ENCODE data around the gene AKT1. TPM values are rescaled to one million over a fixed set of nuclear protein-coding genes. Genes with fewer than 3 reads are reported as not detected.

Gene AKT1
- total RNA-seq, 1 experiment from 2014 or later = 83.3 TPM

DNA sequence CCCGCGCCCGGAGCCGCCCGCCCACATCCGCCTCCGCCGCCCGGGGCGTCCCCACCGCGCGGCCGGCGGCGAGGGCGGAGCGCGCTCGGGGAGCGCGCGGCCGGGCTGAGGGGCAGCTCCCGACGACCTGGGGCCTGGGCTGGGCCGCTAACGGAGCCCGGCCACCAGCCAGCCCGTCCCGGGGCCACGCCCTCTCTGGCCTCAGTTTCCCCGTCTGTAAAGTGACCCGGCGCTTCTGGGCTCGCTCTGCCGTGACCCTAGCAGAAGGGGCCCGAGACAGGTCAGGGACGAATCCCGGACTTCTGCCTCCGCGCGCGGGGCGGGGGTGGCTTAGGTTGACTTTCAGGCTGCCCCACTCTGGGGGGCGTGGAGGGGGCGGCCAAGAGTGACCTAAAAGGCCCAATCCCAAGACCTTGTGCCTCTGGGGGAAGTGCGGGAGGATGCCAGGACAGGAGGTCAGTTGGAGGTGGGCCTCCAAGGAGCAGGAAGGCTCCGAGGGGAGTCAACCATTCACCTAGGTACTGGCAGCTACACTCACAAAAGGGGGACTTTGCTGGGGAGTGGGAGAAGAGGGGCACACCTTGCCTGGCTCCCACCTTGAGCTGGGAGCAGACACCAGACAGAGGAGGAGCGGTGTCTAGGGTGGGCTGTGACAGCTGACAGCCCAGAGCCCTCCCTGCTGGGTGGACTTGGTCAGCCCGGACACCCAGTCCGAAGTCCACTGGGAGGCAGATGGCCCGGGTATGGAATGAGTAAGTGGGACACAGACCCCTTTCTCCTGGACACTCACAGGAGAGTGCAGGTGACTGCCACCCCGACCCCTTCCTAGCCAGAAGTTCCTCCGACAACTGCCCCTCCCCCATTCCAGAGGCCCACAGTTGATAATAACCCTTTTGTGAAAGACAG is 486 bp upstream of the AKT1 start:
- TF ChIP-seq, protein P1, sequence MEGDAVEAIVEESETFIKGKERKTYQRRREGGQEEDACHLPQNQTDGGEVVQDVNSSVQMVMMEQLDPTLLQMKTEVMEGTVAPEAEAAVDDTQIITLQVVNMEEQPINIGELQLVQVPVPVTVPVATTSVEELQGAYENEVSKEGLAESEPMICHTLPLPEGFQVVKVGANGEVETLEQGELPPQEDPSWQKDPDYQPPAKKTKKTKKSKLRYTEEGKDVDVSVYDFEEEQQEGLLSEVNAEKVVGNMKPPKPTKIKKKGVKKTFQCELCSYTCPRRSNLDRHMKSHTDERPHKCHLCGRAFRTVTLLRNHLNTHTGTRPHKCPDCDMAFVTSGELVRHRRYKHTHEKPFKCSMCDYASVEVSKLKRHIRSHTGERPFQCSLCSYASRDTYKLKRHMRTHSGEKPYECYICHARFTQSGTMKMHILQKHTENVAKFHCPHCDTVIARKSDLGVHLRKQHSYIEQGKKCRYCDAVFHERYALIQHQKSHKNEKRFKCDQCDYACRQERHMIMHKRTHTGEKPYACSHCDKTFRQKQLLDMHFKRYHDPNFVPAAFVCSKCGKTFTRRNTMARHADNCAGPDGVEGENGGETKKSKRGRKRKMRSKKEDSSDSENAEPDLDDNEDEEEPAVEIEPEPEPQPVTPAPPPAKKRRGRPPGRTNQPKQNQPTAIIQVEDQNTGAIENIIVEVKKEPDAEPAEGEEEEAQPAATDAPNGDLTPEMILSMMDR (IDR thresholded peaks at IDR 0.05; ENCODE audit: unreplicated experiment) = no peak
- peaks cover 32% of the 10 kb centered on the region for H3K4me1 Mint-ChIP-seq (ENCODE audit: insufficient read depth, unreplicated experiment)
- POLR2A ChIA-PET = interaction anchor here (0.5 to 2.0 kb wide), 8 partner anchors 22 to 107 kb away, joined by 3 to 10 read pairs (median 3); partner anchors contain the start of genes CEP170B and SIVA1
- no TSS peak for BruUV-seq (replicated peaks)
- DNase-seq (ENCODE audit: unreplicated experiment) = peak; percentile 48
- no peaks in the 10 kb centered on the region for H3K36me3 Mint-ChIP-seq (ENCODE audit: insufficient read depth, unreplicated experiment)
- no peaks in the 10 kb centered on the region for H3K27me3 Mint-ChIP-seq (ENCODE audit: insufficient read depth, unreplicated experiment)
- H3K4me3 Mint-ChIP-seq (ENCODE audit: unreplicated experiment) = peak overlapping the region; percentile 85
- no peaks in the 10 kb centered on the region for H3K9me3 Mint-ChIP-seq (ENCODE audit: unreplicated experiment)
- no peak overlapping the region for H3K27ac Mint-ChIP-seq (ENCODE audit: low read depth, unreplicated experiment)
- intact Hi-C loops (cut with micrococcal nuclease) = no loop called here
- CTCF ChIA-PET = interaction anchor here (0.5 to 0.7 kb wide), 2 partner anchors 26 to 33 kb away, joined by 3 to 4 read pairs; no protein-coding TSS in a partner anchor

DNA sequence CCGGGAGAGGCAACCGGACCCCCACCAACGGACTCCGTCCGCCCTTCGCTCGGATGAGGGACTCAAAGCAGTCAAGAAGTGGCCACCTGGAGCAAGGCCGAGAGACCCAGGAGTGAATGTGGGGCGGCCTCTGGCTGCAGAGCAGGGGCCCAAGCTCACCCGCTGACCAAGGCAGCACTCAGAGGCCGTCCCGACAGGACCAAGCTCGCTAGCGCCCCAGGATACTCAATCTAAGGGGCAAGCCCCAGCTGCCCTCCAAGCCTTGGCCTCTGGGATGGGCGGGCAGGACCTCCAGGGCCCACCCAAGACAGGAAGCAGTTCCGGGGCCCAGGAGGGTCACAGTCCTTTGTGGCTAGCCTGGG is 936 bp downstream of the AKT1 start:
- no peaks in the 10 kb centered on the region for H3K27me3 Mint-ChIP-seq (ENCODE audit: insufficient read depth, unreplicated experiment)
- peak overlapping the region; percentile 75 for H3K27ac Mint-ChIP-seq (ENCODE audit: low read depth, unreplicated experiment)
- H3K4me3 Mint-ChIP-seq (ENCODE audit: unreplicated experiment) = peak overlapping the region; percentile 85
- H3K9me3 Mint-ChIP-seq (ENCODE audit: unreplicated experiment) = no peaks in the 10 kb centered on the region
- peak; percentile 42 for DNase-seq (ENCODE audit: unreplicated experiment)
- TF ChIP-seq, protein P1 (IDR thresholded peaks at IDR 0.05; ENCODE audit: unreplicated experiment) = no peak
- intact Hi-C loops (cut with micrococcal nuclease) = no loop called here
- H3K36me3 Mint-ChIP-seq (ENCODE audit: insufficient read depth, unreplicated experiment) = peaks cover under 1% of the 10 kb centered on the region
- peaks cover 33% of the 10 kb centered on the region for H3K4me1 Mint-ChIP-seq (ENCODE audit: insufficient read depth, unreplicated experiment)
- CTCF ChIA-PET = interaction anchor here (1.3 kb wide), 1 partner anchor 180 kb away, joined by 3 read pairs; no protein-coding TSS in a partner anchor
- POLR2A ChIA-PET = interaction anchor here (0.6 to 2.0 kb wide), 10 partner anchors 26 to 226 kb away, joined by 3 to 10 read pairs (median 3); partner anchors contain the start of genes CDCA4, CEP170B and SIVA1
- BruUV-seq (replicated peaks) = no TSS peak

DNA sequence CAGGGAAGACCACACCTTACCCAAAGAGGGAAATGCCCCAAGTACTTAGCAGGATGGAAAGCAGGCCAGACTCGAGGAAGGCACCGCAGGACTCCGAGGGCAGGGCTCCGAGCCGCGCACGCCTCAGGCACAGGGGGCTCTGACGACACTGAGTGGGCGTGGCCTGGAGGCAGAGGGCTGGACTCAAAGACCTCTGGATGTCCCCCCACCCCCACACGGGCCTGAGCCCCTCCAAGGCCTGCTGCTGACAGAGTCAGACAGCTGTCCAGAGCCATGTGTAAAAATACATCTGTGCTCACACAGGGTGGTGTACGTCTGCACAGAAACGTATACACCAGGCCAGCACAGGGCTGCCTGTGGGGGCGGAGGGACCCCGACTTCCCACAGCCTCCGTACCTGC is 1.4 kb downstream of the AKT1 start:
- POLR2A ChIA-PET = interaction anchor here (0.6 to 2.0 kb wide), 8 partner anchors 25 to 226 kb away, joined by 3 to 10 read pairs (median 4); partner anchors contain the start of genes CDCA4, CEP170B and SIVA1
- H3K4me1 Mint-ChIP-seq (ENCODE audit: insufficient read depth, unreplicated experiment) = peaks cover 33% of the 10 kb centered on the region

DNA sequence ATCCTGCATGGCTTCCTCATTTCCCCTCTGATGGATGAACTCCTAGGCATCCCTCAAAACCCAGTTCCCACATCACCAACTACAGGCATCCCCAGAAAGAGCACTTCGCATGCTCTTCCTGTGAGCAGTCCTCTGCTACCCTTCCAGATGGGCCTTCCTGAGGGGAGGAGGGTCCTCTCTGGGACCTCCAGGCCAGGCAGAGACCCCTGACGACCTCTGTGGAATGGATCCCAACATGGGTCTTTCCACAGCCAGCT is 1.9 kb downstream of the AKT1 start:
- Mint-ChIP-seq H3K27me3 (ENCODE audit: insufficient read depth, unreplicated experiment) (no peaks in the 10 kb centered on the region), H3K4me1 (ENCODE audit: insufficient read depth, unreplicated experiment) (peaks cover 33% of the 10 kb centered on the region), H3K9me3 (ENCODE audit: unreplicated experiment) (no peaks in the 10 kb centered on the region), H3K4me3 (ENCODE audit: unreplicated experiment) (peak overlapping the region; percentile 85), H3K36me3 (ENCODE audit: insufficient read depth, unreplicated experiment) (peaks cover 5% of the 10 kb centered on the region), H3K27ac (ENCODE audit: low read depth, unreplicated experiment) (peak overlapping the region; percentile 75)
- ChIA-PET POLR2A (interaction anchor here (1.9 kb wide), 1 partner anchor 41 kb away, joined by 10 read pairs; the partner anchor contains the start of gene SIVA1), CTCF (interaction anchor here (0.7 to 1.3 kb wide), 2 partner anchors 26 to 181 kb away, joined by 3 read pairs; no protein-coding TSS in a partner anchor)
- TF ChIP-seq, protein P1 (IDR thresholded peaks at IDR 0.05; ENCODE audit: unreplicated experiment) = no peak
- intact Hi-C loops (cut with micrococcal nuclease) = no loop called here
- no peak for DNase-seq (ENCODE audit: unreplicated experiment)
- BruUV-seq (replicated peaks) = no TSS peak

More for the DNA sequence above, 1.4 kb downstream of the AKT1 start:
- peak; percentile 60 for DNase-seq (ENCODE audit: unreplicated experiment)
- TF ChIP-seq, protein P1 (IDR thresholded peaks at IDR 0.05; ENCODE audit: unreplicated experiment) = no peak
- peak overlapping the region; percentile 85 for H3K4me3 Mint-ChIP-seq (ENCODE audit: unreplicated experiment)
- no peaks in the 10 kb centered on the region for H3K27me3 Mint-ChIP-seq (ENCODE audit: insufficient read depth, unreplicated experiment)
- H3K9me3 Mint-ChIP-seq (ENCODE audit: unreplicated experiment) = no peaks in the 10 kb centered on the region
- peaks cover 5% of the 10 kb centered on the region for H3K36me3 Mint-ChIP-seq (ENCODE audit: insufficient read depth, unreplicated experiment)
- H3K27ac Mint-ChIP-seq (ENCODE audit: low read depth, unreplicated experiment) = peak overlapping the region; percentile 75
- intact Hi-C loops (cut with micrococcal nuclease) = no loop called here
- TSS peak; percentile 67 for BruUV-seq (replicated peaks)
- CTCF ChIA-PET = interaction anchor here (0.7 to 1.3 kb wide), 2 partner anchors 26 to 181 kb away, joined by 3 read pairs; no protein-coding TSS in a partner anchor

Measured in MCF 10A (cell line).